Measurements from ENCODE around the gene STIP1.

Gene STIP1

GRCh38 chr11:64148917-64149617 lies 36.9 kb upstream of the STIP1 start:
- Histone ChIP-seq H3K9ac (ENCODE audit: low read length in 2 of 2) (peak overlapping the region; percentile 28 to 68), H3K27me3 (ENCODE audit: control insufficient read depth in 1 of 2, insufficient read depth in 2 of 2, low read length in 2 of 2) (no peaks in the 10 kb centered on the region), H3K36me3 (ENCODE audit: control insufficient read depth in 2 of 2, insufficient read depth in 2 of 2, low read length in 2 of 2) (peaks cover 0 to 2% of the 10 kb centered on the region in 2 donors), H3K4me1 (ENCODE audit: control insufficient read depth, insufficient read depth, low read length) (peaks cover 32% of the 10 kb centered on the region), H3K9me3 (ENCODE audit: control insufficient read depth in 2 of 2, low read length in 2 of 2) (no peaks in the 10 kb centered on the region), H3K27ac (ENCODE audit: low read length) (peak overlapping the region; percentile 86), H3K4me3 (ENCODE audit: low read length in 2 of 2) (peak overlapping the region; percentile 10 to 69)

DNA sequence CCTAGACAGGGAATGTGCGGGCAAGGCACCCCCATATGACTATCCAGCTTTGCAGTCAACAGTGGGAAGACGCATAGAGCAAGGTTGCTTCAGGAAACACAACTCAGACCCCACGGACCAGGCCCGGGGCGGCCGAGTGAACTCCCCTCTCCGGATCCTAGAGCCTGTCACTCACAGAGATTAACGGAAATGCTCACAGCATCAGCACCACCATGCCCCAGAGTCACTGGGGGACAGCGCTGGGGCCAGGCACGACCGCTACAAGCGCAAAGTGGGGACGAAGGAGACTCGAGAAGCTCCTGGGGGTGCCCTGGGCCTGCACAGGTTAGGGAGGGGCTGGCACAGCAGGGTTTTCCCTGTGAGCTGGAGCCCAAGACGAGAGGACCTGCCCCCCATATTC lies 35.9 kb upstream of the STIP1 start:
- H3K27me3 ChIP-seq (ENCODE audit: control insufficient read depth in 1 of 2, insufficient read depth in 2 of 2, low read length in 2 of 2), result no peaks in the 10 kb centered on the region
- peaks cover 0 to 2% of the 10 kb centered on the region in 2 donors for H3K36me3 ChIP-seq (ENCODE audit: control insufficient read depth in 2 of 2, insufficient read depth in 2 of 2, low read length in 2 of 2)
- H3K9ac ChIP-seq (ENCODE audit: low read length in 2 of 2), result no peak overlapping the region
- H3K4me1 ChIP-seq (ENCODE audit: control insufficient read depth, insufficient read depth, low read length), result peaks cover 32% of the 10 kb centered on the region
- no peaks in the 10 kb centered on the region for H3K9me3 ChIP-seq (ENCODE audit: control insufficient read depth in 2 of 2, low read length in 2 of 2)
- H3K4me3 ChIP-seq (ENCODE audit: low read length in 2 of 2), result no peak overlapping the region
- H3K27ac ChIP-seq (ENCODE audit: low read length), result no peak overlapping the region

- Histone ChIP-seq H3K9ac (ENCODE audit: low read length in 2 of 2) (no peak overlapping the region), H3K9me3 (ENCODE audit: control insufficient read depth in 2 of 2, low read length in 2 of 2) (no peaks in the 10 kb centered on the region), H3K4me1 (ENCODE audit: control insufficient read depth, insufficient read depth, low read length) (peaks cover 32% of the 10 kb centered on the region), H3K4me3 (ENCODE audit: low read length in 2 of 2) (no peak overlapping the region), H3K36me3 (ENCODE audit: control insufficient read depth in 2 of 2, insufficient read depth in 2 of 2, low read length in 2 of 2) (no peaks in the 10 kb centered on the region), H3K27me3 (ENCODE audit: control insufficient read depth in 1 of 2, insufficient read depth in 2 of 2, low read length in 2 of 2) (no peaks in the 10 kb centered on the region), H3K27ac (ENCODE audit: low read length) (no peak overlapping the region)
These were observed 35.3 kb upstream of the STIP1 start for GRCh38 chr11:64150481-64151239.

GRCh38 chr11:64151337-64151736 lies 34.6 kb upstream of the STIP1 start:
- no peaks in the 10 kb centered on the region for H3K36me3 ChIP-seq (ENCODE audit: control insufficient read depth in 2 of 2, insufficient read depth in 2 of 2, low read length in 2 of 2)
- peaks cover 32% of the 10 kb centered on the region for H3K4me1 ChIP-seq (ENCODE audit: control insufficient read depth, insufficient read depth, low read length)
- no peak overlapping the region for H3K9ac ChIP-seq (ENCODE audit: low read length in 2 of 2)
- H3K27ac ChIP-seq (ENCODE audit: low read length), result no peak overlapping the region
- no peak overlapping the region for H3K4me3 ChIP-seq (ENCODE audit: low read length in 2 of 2)
- no peaks in the 10 kb centered on the region for H3K9me3 ChIP-seq (ENCODE audit: control insufficient read depth in 2 of 2, low read length in 2 of 2)
- H3K27me3 ChIP-seq (ENCODE audit: control insufficient read depth in 1 of 2, insufficient read depth in 2 of 2, low read length in 2 of 2), result no peaks in the 10 kb centered on the region

DNA sequence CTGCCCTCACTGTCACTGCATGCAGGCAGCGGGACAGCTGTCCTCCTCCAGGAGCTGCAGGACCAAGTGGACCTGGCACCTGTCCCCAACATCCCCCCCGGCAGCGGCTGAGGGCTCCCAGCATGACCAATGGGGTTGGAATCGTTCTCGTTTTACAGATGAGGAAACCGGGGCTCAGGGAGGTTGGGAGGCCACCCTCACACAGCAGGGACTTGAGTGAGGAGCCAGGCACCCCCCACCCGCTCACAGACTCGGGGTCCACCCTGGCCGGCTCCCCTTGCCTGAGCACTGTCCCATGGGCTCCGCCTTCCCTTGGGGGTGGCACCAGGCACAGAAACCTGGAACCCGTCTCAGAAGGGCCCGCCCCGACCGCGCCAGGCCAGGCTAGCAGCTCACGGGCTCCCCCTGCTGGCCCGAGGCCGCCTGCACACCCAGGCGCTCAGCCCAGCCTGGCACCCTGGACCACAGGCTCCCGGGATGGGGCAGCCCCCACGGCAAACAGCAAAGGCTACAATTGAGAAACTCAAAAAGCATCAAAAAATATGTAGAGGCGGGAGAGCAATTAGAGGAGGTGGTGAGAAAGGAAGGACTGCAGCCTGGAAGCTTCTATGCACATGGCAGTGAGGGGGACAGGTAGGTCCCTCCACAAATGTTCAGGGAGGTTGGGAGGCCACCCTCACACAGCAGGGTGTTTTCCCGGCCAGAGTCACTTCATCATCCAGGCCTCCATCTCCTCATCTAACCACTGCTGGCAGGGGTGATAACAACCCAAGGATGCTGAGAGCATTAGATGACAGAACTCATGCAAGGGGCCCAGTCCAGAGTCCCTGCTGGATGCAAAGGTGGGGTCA lies 32.9 kb upstream of the STIP1 start:
- no peaks in the 10 kb centered on the region for H3K36me3 ChIP-seq (ENCODE audit: control insufficient read depth in 2 of 2, insufficient read depth in 2 of 2, low read length in 2 of 2)
- H3K9ac ChIP-seq (ENCODE audit: low read length in 2 of 2), result no peak overlapping the region
- no peaks in the 10 kb centered on the region for H3K27me3 ChIP-seq (ENCODE audit: control insufficient read depth in 1 of 2, insufficient read depth in 2 of 2, low read length in 2 of 2)
- H3K4me3 ChIP-seq (ENCODE audit: low read length in 2 of 2), result peak overlapping the region; percentile 12 to 47
- no peak overlapping the region for H3K27ac ChIP-seq (ENCODE audit: low read length)
- H3K9me3 ChIP-seq (ENCODE audit: control insufficient read depth in 2 of 2, low read length in 2 of 2), result no peaks in the 10 kb centered on the region
- peaks cover 29% of the 10 kb centered on the region for H3K4me1 ChIP-seq (ENCODE audit: control insufficient read depth, insufficient read depth, low read length)

GRCh38 chr11:64153812-64154211 lies 32.2 kb upstream of the STIP1 start:
- H3K9ac ChIP-seq (ENCODE audit: low read length in 2 of 2), result no peak overlapping the region

GRCh38 chr11:64156235-64157011 lies 29.5 kb upstream of the STIP1 start:
- no peaks in the 10 kb centered on the region for H3K27me3 ChIP-seq (ENCODE audit: control insufficient read depth in 1 of 2, insufficient read depth in 2 of 2, low read length in 2 of 2)
- no peak overlapping the region for H3K9ac ChIP-seq (ENCODE audit: low read length in 2 of 2)
- H3K36me3 ChIP-seq (ENCODE audit: control insufficient read depth in 2 of 2, insufficient read depth in 2 of 2, low read length in 2 of 2), result no peaks in the 10 kb centered on the region
- no peak overlapping the region for H3K4me3 ChIP-seq (ENCODE audit: low read length in 2 of 2)
- H3K27ac ChIP-seq (ENCODE audit: low read length), result no peak overlapping the region
- no peaks in the 10 kb centered on the region for H3K9me3 ChIP-seq (ENCODE audit: control insufficient read depth in 2 of 2, low read length in 2 of 2)
- peaks cover 10% of the 10 kb centered on the region for H3K4me1 ChIP-seq (ENCODE audit: control insufficient read depth, insufficient read depth, low read length)

More at GRCh38 chr11:64153812-64154211, 32.2 kb upstream of the STIP1 start:
- Histone ChIP-seq H3K27ac (ENCODE audit: low read length) (no peak overlapping the region), H3K27me3 (ENCODE audit: control insufficient read depth in 1 of 2, insufficient read depth in 2 of 2, low read length in 2 of 2) (no peaks in the 10 kb centered on the region), H3K9me3 (ENCODE audit: control insufficient read depth in 2 of 2, low read length in 2 of 2) (no peaks in the 10 kb centered on the region), H3K4me1 (ENCODE audit: control insufficient read depth, insufficient read depth, low read length) (peaks cover 21% of the 10 kb centered on the region), H3K4me3 (ENCODE audit: low read length in 2 of 2) (no peak overlapping the region), H3K36me3 (ENCODE audit: control insufficient read depth in 2 of 2, insufficient read depth in 2 of 2, low read length in 2 of 2) (no peaks in the 10 kb centered on the region)

DNA sequence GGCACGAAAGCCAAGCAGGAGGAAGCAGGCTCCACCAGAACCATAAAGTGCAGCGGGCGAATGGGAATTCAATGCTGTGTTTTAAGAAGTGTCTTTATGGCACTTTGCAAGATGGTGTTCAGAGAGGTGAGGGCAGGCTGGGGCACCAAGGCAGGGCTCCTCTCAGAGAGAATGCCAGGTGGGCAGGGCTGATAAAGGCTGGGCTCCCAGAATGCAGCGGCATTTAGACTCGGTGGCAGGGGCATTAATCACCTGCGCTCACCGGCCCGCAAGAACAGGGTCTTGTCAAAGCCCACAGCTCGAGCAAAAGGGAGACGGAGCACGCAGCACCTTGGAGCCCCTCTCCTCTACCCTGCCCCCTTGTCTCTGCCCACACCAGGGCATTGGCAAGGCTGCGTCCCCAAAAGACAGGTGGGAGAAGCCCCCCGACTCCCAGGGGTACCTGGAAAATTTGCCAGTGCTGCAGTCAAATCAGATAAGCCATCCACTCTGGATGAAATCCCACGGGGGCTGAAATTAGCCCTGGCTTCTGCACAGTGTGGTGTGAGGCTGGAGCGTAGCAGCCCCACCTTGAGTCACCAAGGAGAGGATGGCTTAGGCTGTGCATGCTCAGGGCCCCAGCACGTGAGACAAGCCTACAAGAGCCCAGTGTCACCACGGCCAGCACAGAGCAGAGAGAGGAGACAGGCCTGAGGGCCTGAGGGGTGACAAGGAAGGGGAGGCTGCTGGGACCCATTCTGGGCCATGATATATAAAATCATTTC lies 28.2 kb upstream of the STIP1 start:
- Histone ChIP-seq H3K36me3 (ENCODE audit: control insufficient read depth in 2 of 2, insufficient read depth in 2 of 2, low read length in 2 of 2) (no peaks in the 10 kb centered on the region), H3K9ac (ENCODE audit: low read length in 2 of 2) (no peak overlapping the region), H3K4me3 (ENCODE audit: low read length in 2 of 2) (no peak overlapping the region), H3K27ac (ENCODE audit: low read length) (no peak overlapping the region), H3K9me3 (ENCODE audit: control insufficient read depth in 2 of 2, low read length in 2 of 2) (no peaks in the 10 kb centered on the region), H3K4me1 (ENCODE audit: control insufficient read depth, insufficient read depth, low read length) (peaks cover 6% of the 10 kb centered on the region), H3K27me3 (ENCODE audit: control insufficient read depth in 1 of 2, insufficient read depth in 2 of 2, low read length in 2 of 2) (no peaks in the 10 kb centered on the region)

GRCh38 chr11:64161037-64161436 lies 24.9 kb upstream of the STIP1 start:
- H3K9ac ChIP-seq (ENCODE audit: low read length in 2 of 2), result no peak overlapping the region
- peaks cover 11% of the 10 kb centered on the region for H3K4me1 ChIP-seq (ENCODE audit: control insufficient read depth, insufficient read depth, low read length)
- H3K9me3 ChIP-seq (ENCODE audit: control insufficient read depth in 2 of 2, low read length in 2 of 2), result no peaks in the 10 kb centered on the region
- no peaks in the 10 kb centered on the region for H3K27me3 ChIP-seq (ENCODE audit: control insufficient read depth in 1 of 2, insufficient read depth in 2 of 2, low read length in 2 of 2)
- H3K4me3 ChIP-seq (ENCODE audit: low read length in 2 of 2), result no peak overlapping the region
- H3K36me3 ChIP-seq (ENCODE audit: control insufficient read depth in 2 of 2, insufficient read depth in 2 of 2, low read length in 2 of 2), result no peaks in the 10 kb centered on the region
- H3K27ac ChIP-seq (ENCODE audit: low read length), result no peak overlapping the region
